A549 treated with AZD9567 at 1 μM for 4 hours (cell line): ENCODE data around the gene NAPEPLD. TPM values are rescaled to one million over a fixed set of nuclear protein-coding genes. Genes with fewer than 3 reads are reported as not detected.

Experiments used
- total RNA-seq: library from RNA; stranded (reverse); fragments of 200-300 nt; extraction: Qiagen RNA extraction; gene quantifications from 5 replicates; pipeline ENCODE4 v1.2.3, GENCODE V29; 2022; ENCODE audit not compliant: insufficient read depth

The NAPEPLD gene
- 2.7 to 4.8 TPM (median 4.2 TPM) in 5 replicates for total RNA-seq

DNA sequence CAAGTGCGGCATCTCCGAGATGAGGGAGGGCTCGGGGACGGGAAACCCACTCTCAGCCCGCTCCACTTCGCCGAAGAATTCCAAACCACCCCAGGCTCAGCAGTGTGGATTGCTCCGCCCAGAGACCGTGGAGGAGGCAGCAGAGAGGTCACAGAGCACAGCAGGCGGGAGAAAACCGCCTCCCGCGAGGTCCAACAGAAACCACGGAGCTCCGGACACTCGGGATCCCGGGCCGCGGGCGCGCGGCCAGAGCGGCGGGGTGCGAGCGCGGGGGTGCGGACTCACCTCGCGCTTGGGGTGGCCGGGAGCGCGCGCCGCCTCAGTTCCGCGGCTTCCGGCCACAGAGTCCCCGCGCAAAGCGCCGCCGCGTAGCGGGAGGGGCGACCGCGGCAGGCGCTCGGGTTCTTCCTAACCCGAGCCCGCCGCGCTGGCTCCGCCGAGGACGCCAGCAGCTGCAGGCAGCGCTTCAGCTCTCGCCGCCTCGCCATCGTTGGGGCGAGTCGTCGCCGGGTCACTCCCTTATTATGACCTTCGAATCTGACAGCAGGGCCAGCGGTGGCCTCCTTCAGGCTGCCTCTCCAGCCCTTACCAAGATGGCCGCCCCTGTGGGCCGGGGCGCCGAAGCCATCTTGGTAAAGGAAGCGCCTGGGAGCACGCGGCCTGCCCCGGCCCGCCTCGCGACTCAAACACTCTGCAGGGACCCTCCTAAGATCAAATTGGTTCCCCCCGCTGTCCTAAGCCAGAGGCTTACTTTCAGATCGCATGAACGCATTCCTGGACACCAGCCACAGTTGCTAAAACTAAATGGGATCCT lies at the start of gene NAPEPLD:
Gene NAPEPLD (minus strand): TSS at position 106 of the 814 bp plus-strand sequence. CDS start 20,323 bp downstream, outside the sequence.

DNA sequence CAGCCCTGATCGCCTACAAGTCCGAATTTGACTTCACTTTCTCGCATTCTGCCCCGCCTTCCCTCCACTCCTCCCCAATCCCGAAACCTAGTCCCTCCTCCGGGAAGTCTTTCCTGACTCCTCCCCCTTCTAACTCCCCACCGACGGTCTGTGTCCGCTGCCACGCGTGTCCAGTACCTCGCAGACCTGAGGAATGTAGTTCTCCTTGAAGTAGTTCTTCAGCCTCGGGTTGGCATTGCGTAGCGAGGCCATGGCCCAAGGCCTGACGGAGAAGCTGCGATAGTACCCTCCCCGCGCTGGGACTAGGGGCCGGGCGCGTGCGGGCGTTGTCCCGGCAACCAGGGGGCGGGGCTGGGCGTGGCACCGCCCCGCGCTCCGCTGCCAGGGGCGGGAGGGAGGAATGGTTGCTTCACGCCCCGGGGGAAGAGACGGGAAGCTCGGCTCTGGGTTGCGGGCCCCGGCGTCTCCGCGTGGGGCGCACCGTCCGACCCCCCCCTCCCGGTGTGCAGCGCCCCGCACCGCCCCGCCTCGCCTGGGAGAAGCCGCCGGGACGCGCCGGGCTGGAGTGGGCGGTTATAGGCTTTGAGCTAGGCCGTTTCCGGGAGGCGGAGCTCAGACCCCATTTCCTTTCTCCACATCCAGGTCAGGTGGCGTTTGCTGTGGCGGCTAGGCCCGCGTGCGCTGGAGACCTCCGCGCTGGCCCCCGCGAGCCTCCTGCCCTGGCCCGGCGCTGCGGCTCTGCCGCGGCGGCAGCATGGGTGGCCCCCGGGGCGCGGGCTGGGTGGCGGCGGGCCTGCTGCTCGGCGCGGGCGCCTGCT lies 74.2 kb downstream of the NAPEPLD start, which contains the start of the genes ARMC10 and FBXL13:
Gene ARMC10 (plus strand): TSS at position 622 of the 818 bp plus-strand sequence. CDS start 133 bp downstream, at position 755.
Gene FBXL13 (minus strand): TSS at position 278 of the 818 bp plus-strand sequence.

Other genes starting within 250 kb of the NAPEPLD start
- gene LRRC17, start 236.1 kb downstream of the NAPEPLD start, total RNA-seq: 0.05 to 0.17 TPM (median 0.09 TPM) in 3 of 5 replicates, not detected in the others
- gene FBXL13, start 74.3 kb downstream of the NAPEPLD start, total RNA-seq: 0.27 to 0.48 TPM (median 0.43 TPM) in 4 of 5 replicates, not detected in the other
- 34.2 to 39.5 TPM (median 38.3 TPM) in 5 replicates for gene ARMC10, start 74.0 kb downstream of the NAPEPLD start, total RNA-seq
- 62.4 to 94.3 TPM (median 67.0 TPM) in 5 replicates for gene PMPCB, start 148.3 kb upstream of the NAPEPLD start, total RNA-seq
- 33.2 to 41.5 TPM (median 38.2 TPM) in 5 replicates for gene DNAJC2, start 195.7 kb upstream of the NAPEPLD start, total RNA-seq
- 152 to 180 TPM (median 156 TPM) in 5 replicates for gene PSMC2, start 198.5 kb upstream of the NAPEPLD start, total RNA-seq